ENCODE results near the gene CEP162.
"Not testable (repeated sequence)": the region's sequence is repeated elsewhere in the genome, so short reads cannot be mapped to it uniquely, and the experiment has no call there.

The CEP162 gene

GRCh38 chr6:84137989-84138575 is 89.4 kb downstream of the CEP162 start:
- Histone ChIP-seq H3K9ac (ENCODE audit: low read depth, low read length) (no peak overlapping the region), H3K36me3 (ENCODE audit: insufficient read depth, low read length) (no peaks in the 10 kb centered on the region), H3K4me1 (ENCODE audit: control insufficient read depth, insufficient read depth, low read length) (no peaks in the 10 kb centered on the region), H3K4me3 (ENCODE audit: low read length) (no peak overlapping the region), H3K27me3 (ENCODE audit: control insufficient read depth, insufficient read depth, low read length) (no peaks in the 10 kb centered on the region), H3K4me2 (ENCODE audit: low read length) (no peak overlapping the region), H3K9me3 (replicated peaks; ENCODE audit: low read length) (no peaks in the 10 kb centered on the region)

GRCh38 chr6:84137051-84137375 is 90.4 kb downstream of the CEP162 start:
- Histone ChIP-seq H3K9me3 (replicated peaks; ENCODE audit: low read length) (no peaks in the 10 kb centered on the region), H3K27me3 (ENCODE audit: control insufficient read depth, insufficient read depth, low read length) (no peaks in the 10 kb centered on the region)

GRCh38 chr6:84136364-84137050 is 90.9 kb downstream of the CEP162 start:
- no peaks in the 10 kb centered on the region for H3K36me3 ChIP-seq (ENCODE audit: insufficient read depth, low read length)
- H3K27me3 ChIP-seq (ENCODE audit: control insufficient read depth, insufficient read depth, low read length) = no peaks in the 10 kb centered on the region
- H3K4me3 ChIP-seq (ENCODE audit: low read length) = no peak overlapping the region
- H3K4me1 ChIP-seq (ENCODE audit: control insufficient read depth, insufficient read depth, low read length) = no peaks in the 10 kb centered on the region
- no peak overlapping the region for H3K4me2 ChIP-seq (ENCODE audit: low read length)
- no peak overlapping the region for H3K9ac ChIP-seq (ENCODE audit: low read depth, low read length)
- no peaks in the 10 kb centered on the region for H3K9me3 ChIP-seq (replicated peaks; ENCODE audit: low read length)

More at GRCh38 chr6:84137051-84137375, 90.4 kb downstream of the CEP162 start:
- Histone ChIP-seq H3K4me3 (ENCODE audit: low read length) (no peak overlapping the region), H3K4me1 (ENCODE audit: control insufficient read depth, insufficient read depth, low read length) (no peaks in the 10 kb centered on the region), H3K4me2 (ENCODE audit: low read length) (no peak overlapping the region), H3K9ac (ENCODE audit: low read depth, low read length) (no peak overlapping the region), H3K36me3 (ENCODE audit: insufficient read depth, low read length) (no peaks in the 10 kb centered on the region)

GRCh38 chr6:84135291-84135690 is 92.2 kb downstream of the CEP162 start:
- no peaks in the 10 kb centered on the region for H3K27me3 ChIP-seq (ENCODE audit: control insufficient read depth, insufficient read depth, low read length)
- no peaks in the 10 kb centered on the region for H3K36me3 ChIP-seq (ENCODE audit: insufficient read depth, low read length)
- H3K4me3 ChIP-seq (ENCODE audit: low read length) = no peak overlapping the region
- no peak overlapping the region for H3K9ac ChIP-seq (ENCODE audit: low read depth, low read length)
- H3K9me3 ChIP-seq (replicated peaks; ENCODE audit: low read length) = no peaks in the 10 kb centered on the region
- H3K4me1 ChIP-seq (ENCODE audit: control insufficient read depth, insufficient read depth, low read length) = no peaks in the 10 kb centered on the region
- no peak overlapping the region for H3K4me2 ChIP-seq (ENCODE audit: low read length)

GRCh38 chr6:84133385-84133784 is 94.1 kb downstream of the CEP162 start:
- not testable (repeated sequence) for H3K4me3 ChIP-seq (ENCODE audit: low read length); H3K4me2 ChIP-seq (ENCODE audit: low read length); H3K9ac ChIP-seq (ENCODE audit: low read depth, low read length); H3K4me1 ChIP-seq (ENCODE audit: control insufficient read depth, insufficient read depth, low read length); H3K27me3 ChIP-seq (ENCODE audit: control insufficient read depth, insufficient read depth, low read length); H3K36me3 ChIP-seq (ENCODE audit: insufficient read depth, low read length); H3K9me3 ChIP-seq (replicated peaks; ENCODE audit: low read length)

GRCh38 chr6:84129588-84129987 is 97.9 kb downstream of the CEP162 start:
- not testable (repeated sequence) for H3K9ac ChIP-seq (ENCODE audit: low read depth, low read length); H3K27me3 ChIP-seq (ENCODE audit: control insufficient read depth, insufficient read depth, low read length); H3K36me3 ChIP-seq (ENCODE audit: insufficient read depth, low read length); H3K4me2 ChIP-seq (ENCODE audit: low read length); H3K9me3 ChIP-seq (replicated peaks; ENCODE audit: low read length); H3K4me3 ChIP-seq (ENCODE audit: low read length); H3K4me1 ChIP-seq (ENCODE audit: control insufficient read depth, insufficient read depth, low read length)

- no peak overlapping the region for H3K9ac ChIP-seq (ENCODE audit: low read depth, low read length)
- H3K4me1 ChIP-seq (ENCODE audit: control insufficient read depth, insufficient read depth, low read length) = no peaks in the 10 kb centered on the region
- no peak overlapping the region for H3K4me3 ChIP-seq (ENCODE audit: low read length)
- no peaks in the 10 kb centered on the region for H3K36me3 ChIP-seq (ENCODE audit: insufficient read depth, low read length)
- H3K27me3 ChIP-seq (ENCODE audit: control insufficient read depth, insufficient read depth, low read length) = no peaks in the 10 kb centered on the region
- H3K4me2 ChIP-seq (ENCODE audit: low read length) = no peak overlapping the region
- no peaks in the 10 kb centered on the region for H3K9me3 ChIP-seq (replicated peaks; ENCODE audit: low read length)
These were observed 104.3 kb downstream of the CEP162 start for GRCh38 chr6:84123186-84123585.

GRCh38 chr6:84119277-84119676 is 108.2 kb downstream of the CEP162 start:
- H3K9me3 ChIP-seq (replicated peaks; ENCODE audit: low read length) = no peaks in the 10 kb centered on the region
- no peaks in the 10 kb centered on the region for H3K4me1 ChIP-seq (ENCODE audit: control insufficient read depth, insufficient read depth, low read length)
- no peak overlapping the region for H3K9ac ChIP-seq (ENCODE audit: low read depth, low read length)
- no peak overlapping the region for H3K4me2 ChIP-seq (ENCODE audit: low read length)
- H3K4me3 ChIP-seq (ENCODE audit: low read length) = no peak overlapping the region
- no peaks in the 10 kb centered on the region for H3K36me3 ChIP-seq (ENCODE audit: insufficient read depth, low read length)
- H3K27me3 ChIP-seq (ENCODE audit: control insufficient read depth, insufficient read depth, low read length) = no peaks in the 10 kb centered on the region

- no peak overlapping the region for H3K9ac ChIP-seq (ENCODE audit: low read depth, low read length)
- H3K36me3 ChIP-seq (ENCODE audit: insufficient read depth, low read length) = no peaks in the 10 kb centered on the region
- no peaks in the 10 kb centered on the region for H3K9me3 ChIP-seq (replicated peaks; ENCODE audit: low read length)
- no peaks in the 10 kb centered on the region for H3K4me1 ChIP-seq (ENCODE audit: control insufficient read depth, insufficient read depth, low read length)
- no peak overlapping the region for H3K4me2 ChIP-seq (ENCODE audit: low read length)
- peaks cover 3% of the 10 kb centered on the region for H3K27me3 ChIP-seq (ENCODE audit: control insufficient read depth, insufficient read depth, low read length)
- no peak overlapping the region for H3K4me3 ChIP-seq (ENCODE audit: low read length)
These were observed 109.3 kb downstream of the CEP162 start for GRCh38 chr6:84118191-84118590.

GRCh38 chr6:84114933-84115594 is 112.4 kb downstream of the CEP162 start:
- not testable (repeated sequence) for H3K36me3 ChIP-seq (ENCODE audit: insufficient read depth, low read length); H3K4me3 ChIP-seq (ENCODE audit: low read length); H3K9me3 ChIP-seq (replicated peaks; ENCODE audit: low read length); H3K4me2 ChIP-seq (ENCODE audit: low read length); H3K4me1 ChIP-seq (ENCODE audit: control insufficient read depth, insufficient read depth, low read length); H3K27me3 ChIP-seq (ENCODE audit: control insufficient read depth, insufficient read depth, low read length); H3K9ac ChIP-seq (ENCODE audit: low read depth, low read length)

- not testable (repeated sequence) for H3K9me3 ChIP-seq (replicated peaks; ENCODE audit: low read length); H3K4me1 ChIP-seq (ENCODE audit: control insufficient read depth, insufficient read depth, low read length); H3K4me3 ChIP-seq (ENCODE audit: low read length); H3K9ac ChIP-seq (ENCODE audit: low read depth, low read length); H3K36me3 ChIP-seq (ENCODE audit: insufficient read depth, low read length); H3K4me2 ChIP-seq (ENCODE audit: low read length)
- H3K27me3 ChIP-seq (ENCODE audit: control insufficient read depth, insufficient read depth, low read length) = peaks cover 15% of the 10 kb centered on the region
These were observed 116.1 kb downstream of the CEP162 start for GRCh38 chr6:84111351-84111750.

- Histone ChIP-seq H3K36me3 (ENCODE audit: insufficient read depth, low read length) (no peaks in the 10 kb centered on the region), H3K9me3 (replicated peaks; ENCODE audit: low read length) (no peaks in the 10 kb centered on the region), H3K4me3 (ENCODE audit: low read length) (no peak overlapping the region), H3K4me2 (ENCODE audit: low read length) (no peak overlapping the region), H3K9ac (ENCODE audit: low read depth, low read length) (no peak overlapping the region), H3K4me1 (ENCODE audit: control insufficient read depth, insufficient read depth, low read length) (peaks cover 3% of the 10 kb centered on the region), H3K27me3 (ENCODE audit: control insufficient read depth, insufficient read depth, low read length) (peaks cover 11% of the 10 kb centered on the region)
These were observed 119.9 kb downstream of the CEP162 start for GRCh38 chr6:84107495-84107894.

All from skeletal muscle satellite cell (primary cell).